ENCODE results near the gene CMA1. TPM values are rescaled to one million over a fixed set of nuclear protein-coding genes. Genes with fewer than 3 reads are reported as not detected.
"Not testable (repeated sequence)": the region's sequence is repeated elsewhere in the genome, so short reads cannot be mapped to it uniquely, and the experiment has no call there.

The CMA1 gene, protein sequence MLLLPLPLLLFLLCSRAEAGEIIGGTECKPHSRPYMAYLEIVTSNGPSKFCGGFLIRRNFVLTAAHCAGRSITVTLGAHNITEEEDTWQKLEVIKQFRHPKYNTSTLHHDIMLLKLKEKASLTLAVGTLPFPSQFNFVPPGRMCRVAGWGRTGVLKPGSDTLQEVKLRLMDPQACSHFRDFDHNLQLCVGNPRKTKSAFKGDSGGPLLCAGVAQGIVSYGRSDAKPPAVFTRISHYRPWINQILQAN
- polyA plus RNA-seq (2012; ENCODE audit: low read depth, missing spikeins) = 0.50 TPM

GRCh38 chr14:24508155-24508840 is at the start of gene CMA1:
TSS of gene CMA1 (minus strand) at chr14:24508265. CDS start at chr14:24508235, 30 bp downstream.
- DNase-seq (ENCODE audit: insufficient read length, low spot score) (no peak), FAIRE-seq (no peak)
- TF ChIP-seq SPI1 (IDR thresholded peaks at IDR 0.05; ENCODE audit: low read depth, low read length) (no peak), POLR2AphosphoS5 (IDR thresholded peaks at IDR 0.05; ENCODE audit: low read depth, low read length) (no peak), POLR2A (IDR thresholded peaks at IDR 0.05; ENCODE audit: low read depth, low read length) (no peak), POU2F2 (IDR thresholded peaks at IDR 0.05; ENCODE audit: low read depth, low read length) (no peak), PAX5 (IDR thresholded peaks at IDR 0.05; ENCODE audit: insufficient read depth, low read length, severe bottlenecking) (no peak), TAF1 (IDR thresholded peaks at IDR 0.05; ENCODE audit: low read depth, low read length) (no peak)

GRCh38 chr14:24556756-24557155 is 48.7 kb upstream of the CMA1 start:
- DNase-seq (ENCODE audit: insufficient read length, low spot score) = no peak
- TF ChIP-seq POLR2AphosphoS5 (IDR thresholded peaks at IDR 0.05; ENCODE audit: low read depth, low read length) (no peak), POLR2A (IDR thresholded peaks at IDR 0.05; ENCODE audit: low read depth, low read length) (no peak), TAF1 (IDR thresholded peaks at IDR 0.05; ENCODE audit: low read depth, low read length) (no peak), POU2F2 (IDR thresholded peaks at IDR 0.05; ENCODE audit: low read depth, low read length) (no peak), PAX5 (IDR thresholded peaks at IDR 0.05; ENCODE audit: insufficient read depth, low read length, severe bottlenecking) (no peak), SPI1 (IDR thresholded peaks at IDR 0.05; ENCODE audit: low read depth, low read length) (no peak)
- FAIRE-seq = no peak

GRCh38 chr14:24549064-24549463 is 41.0 kb upstream of the CMA1 start:
- not testable (repeated sequence) for FAIRE-seq

GRCh38 chr14:24542346-24542936 is 34.4 kb upstream of the CMA1 start:
- FAIRE-seq = no peak
- TF ChIP-seq TAF1 (IDR thresholded peaks at IDR 0.05; ENCODE audit: low read depth, low read length) (no peak), POLR2A (IDR thresholded peaks at IDR 0.05; ENCODE audit: low read depth, low read length) (no peak), SPI1 (IDR thresholded peaks at IDR 0.05; ENCODE audit: low read depth, low read length) (no peak), PAX5 (IDR thresholded peaks at IDR 0.05; ENCODE audit: insufficient read depth, low read length, severe bottlenecking) (no peak), POU2F2 (IDR thresholded peaks at IDR 0.05; ENCODE audit: low read depth, low read length) (no peak), POLR2AphosphoS5 (IDR thresholded peaks at IDR 0.05; ENCODE audit: low read depth, low read length) (no peak)
- DNase-seq (ENCODE audit: insufficient read length, low spot score) = no peak

More at GRCh38 chr14:24549064-24549463, 41.0 kb upstream of the CMA1 start:
- DNase-seq (ENCODE audit: insufficient read length, low spot score) = not testable (repeated sequence)

GRCh38 chr14:24535737-24536136 is 27.7 kb upstream of the CMA1 start:
- no peak for FAIRE-seq
- no peak for DNase-seq (ENCODE audit: insufficient read length, low spot score)
- TF ChIP-seq SPI1 (IDR thresholded peaks at IDR 0.05; ENCODE audit: low read depth, low read length) (0 out of 2 replicates have a peak, but pooled peaks have one; percentile 29), POLR2AphosphoS5 (IDR thresholded peaks at IDR 0.05; ENCODE audit: low read depth, low read length) (no peak)

GRCh38 chr14:24534286-24534685 is 26.2 kb upstream of the CMA1 start:
- FAIRE-seq = no peak
- TF ChIP-seq POLR2AphosphoS5 (IDR thresholded peaks at IDR 0.05; ENCODE audit: low read depth, low read length) (no peak), POU2F2 (IDR thresholded peaks at IDR 0.05; ENCODE audit: low read depth, low read length) (no peak), PAX5 (IDR thresholded peaks at IDR 0.05; ENCODE audit: insufficient read depth, low read length, severe bottlenecking) (no peak), POLR2A (IDR thresholded peaks at IDR 0.05; ENCODE audit: low read depth, low read length) (no peak)
- no peak for DNase-seq (ENCODE audit: insufficient read length, low spot score)

GRCh38 chr14:24525877-24526620 is 18.0 kb upstream of the CMA1 start:
- not testable (repeated sequence) for DNase-seq (ENCODE audit: insufficient read length, low spot score); FAIRE-seq

DNA sequence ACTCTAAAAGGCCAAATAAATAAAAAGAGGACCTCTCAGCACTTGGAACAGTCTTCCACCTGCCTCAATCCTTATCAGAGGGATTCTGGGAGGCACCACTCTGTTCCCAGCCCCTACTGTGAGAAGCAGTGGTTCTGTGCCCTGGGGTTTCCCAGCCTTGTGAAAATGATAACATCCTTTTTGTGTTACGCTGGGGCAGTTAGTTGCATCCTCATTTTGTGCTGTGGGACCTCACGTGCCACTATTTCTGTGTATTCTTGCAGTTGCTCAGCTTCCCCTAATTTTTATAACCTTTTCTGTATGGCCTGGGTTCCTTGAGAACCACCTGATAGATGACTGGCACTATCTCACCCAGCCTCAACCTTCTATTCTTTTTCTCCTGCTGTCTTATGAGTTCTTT is 10.8 kb upstream of the CMA1 start:
- DNase-seq (ENCODE audit: insufficient read length, low spot score) (no peak), FAIRE-seq (no peak)
- TF ChIP-seq PAX5 (IDR thresholded peaks at IDR 0.05; ENCODE audit: insufficient read depth, low read length, severe bottlenecking) (no peak), POLR2AphosphoS5 (IDR thresholded peaks at IDR 0.05; ENCODE audit: low read depth, low read length) (no peak), POLR2A (IDR thresholded peaks at IDR 0.05; ENCODE audit: low read depth, low read length) (no peak), POU2F2 (IDR thresholded peaks at IDR 0.05; ENCODE audit: low read depth, low read length) (no peak), TAF1 (IDR thresholded peaks at IDR 0.05; ENCODE audit: low read depth, low read length) (no peak), SPI1 (IDR thresholded peaks at IDR 0.05; ENCODE audit: low read depth, low read length) (no peak)

DNA sequence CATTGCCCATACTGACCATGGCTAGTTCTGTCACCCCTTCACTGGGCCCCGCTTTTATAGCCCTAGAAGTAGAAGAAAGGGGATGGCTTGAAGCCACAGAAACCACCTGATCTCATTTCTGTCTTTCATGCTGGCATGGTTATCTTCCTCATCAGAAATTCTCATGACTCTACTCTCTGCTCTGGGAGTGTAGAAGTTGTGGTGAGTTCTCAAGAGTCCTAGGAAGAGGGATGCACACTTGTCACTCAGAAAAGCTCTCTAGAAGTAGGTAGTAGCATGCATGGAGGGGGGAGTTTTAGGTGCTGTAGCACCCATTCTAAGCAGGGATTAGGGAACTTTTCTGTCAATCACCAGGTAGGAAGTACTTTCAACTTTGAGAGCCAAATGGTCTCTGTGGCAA is 6.1 kb upstream of the CMA1 start:
- FAIRE-seq (no peak), DNase-seq (ENCODE audit: insufficient read length, low spot score) (no peak)
- TF ChIP-seq POLR2AphosphoS5 (IDR thresholded peaks at IDR 0.05; ENCODE audit: low read depth, low read length) (no peak), TAF1 (IDR thresholded peaks at IDR 0.05; ENCODE audit: low read depth, low read length) (no peak), PAX5 (IDR thresholded peaks at IDR 0.05; ENCODE audit: insufficient read depth, low read length, severe bottlenecking) (no peak), POLR2A (IDR thresholded peaks at IDR 0.05; ENCODE audit: low read depth, low read length) (no peak), SPI1 (IDR thresholded peaks at IDR 0.05; ENCODE audit: low read depth, low read length) (no peak), POU2F2 (IDR thresholded peaks at IDR 0.05; ENCODE audit: low read depth, low read length) (no peak)

GRCh38 chr14:24513009-24513408 is 4.9 kb upstream of the CMA1 start:
- DNase-seq (ENCODE audit: insufficient read length, low spot score) (no peak), FAIRE-seq (no peak)
- no peak for TF ChIP-seq POLR2AphosphoS5 (IDR thresholded peaks at IDR 0.05; ENCODE audit: low read depth, low read length)
- TF ChIP-seq POLR2A (IDR thresholded peaks at IDR 0.05; ENCODE audit: low read depth, low read length) = no peak
- TF ChIP-seq TAF1 (IDR thresholded peaks at IDR 0.05; ENCODE audit: low read depth, low read length) = no peak
- no peak for TF ChIP-seq PAX5 (IDR thresholded peaks at IDR 0.05; ENCODE audit: insufficient read depth, low read length, severe bottlenecking)
- no peak for TF ChIP-seq POU2F2 (IDR thresholded peaks at IDR 0.05; ENCODE audit: low read depth, low read length)
- no peak for TF ChIP-seq SPI1 (IDR thresholded peaks at IDR 0.05; ENCODE audit: low read depth, low read length)
